B cell (primary cell): Measurements from ENCODE around the gene GATM. TPM values are rescaled to one million over a fixed set of nuclear protein-coding genes. Genes with fewer than 3 reads are reported as not detected.
"Not testable (repeated sequence)": the region's sequence is repeated elsewhere in the genome, so short reads cannot be mapped to it uniquely, and the experiment has no call there.

Experiments
- ATAC-seq: fragments of 200-7000 bp; cut with Tn5 transposase; one replicate; pipeline ENCODE4 v1.10.0; 2021; ENCODE audit warnings: low read depth, mild to moderate bottlenecking, moderate number of reproducible peaks, moderate library complexity
- CTCF ChIA-PET: fragments of 350-600 bp; sonication (Branson Sonifier 250); formaldehyde crosslinking; loops from one replicate; lab custom pipeline; 2021; ENCODE audit warnings: antibody characterized with exemption, inconsistent platforms; lab: Charles Lee
- POLR2A ChIA-PET: fragments of 350-600 bp; sonication (Branson Sonifier 250); formaldehyde crosslinking; loops from one replicate; lab custom pipeline; 2021; ENCODE audit warnings: antibody characterized with exemption; lab: Charles Lee
- DNase-seq: peaks from one replicate; pipeline ENCODE4 v3.0.0; 2013
- H2AFZ ChIP-seq: 2 replicates; pipeline ENCODE4 v1.6.1; 2012; ENCODE audit warnings: mild to moderate bottlenecking, low read depth, low read length; ENCODE audit not compliant: insufficient read depth, poor library complexity, severe bottlenecking
- H3K27ac ChIP-seq, 2 donors: 1 replicate in 1 of 2; 2 replicates in 1 of 2; pipeline ENCODE4 v1.5.1; 2012 to 2013; ENCODE audit warnings: low read length in 2 of 2, mild to moderate bottlenecking in 2 of 2, moderate library complexity in 1 of 2
- H3K27me3 ChIP-seq, 4 experiments: fragments of 200-600 bp in 1 of 4; sonication (generic) in 1 of 4; replicated peaks in 1 of 4; 1 replicate in 2 of 4; 2 replicates in 2 of 4; pipeline versions ENCODE4 v1.6.1 to v1.7.0; 2013 to 2016; ENCODE audit warnings: low read length in 3 of 4, mild to moderate bottlenecking in 2 of 4, mixed read lengths in 1 of 4, moderate library complexity in 1 of 4; ENCODE audit not compliant: insufficient read depth in 4 of 4, control insufficient read depth in 3 of 4; ENCODE audit errors: control extremely low read depth in 1 of 4
- H3K36me3 ChIP-seq, 2 experiments: replicated peaks in 1 of 2; 1 replicate in 1 of 2; 2 replicates in 1 of 2; pipeline versions ENCODE4 v1.6.1 to v1.7.1; 2013; ENCODE audit warnings: low read length in 1 of 2; ENCODE audit not compliant: insufficient read depth in 2 of 2, control insufficient read depth in 1 of 2; ENCODE audit errors: control extremely low read depth in 1 of 2, extremely low read depth in 1 of 2
- H3K4me1 ChIP-seq, 2 donors: fragments of 200-600 bp in 1 of 2; sonication (generic) in 1 of 2; 1 replicate in 1 of 2; 2 replicates in 1 of 2; pipeline versions ENCODE4 v1.5.1 to v1.6.1; 2013 to 2017; ENCODE audit warnings: low read length in 2 of 2; ENCODE audit not compliant: control insufficient read depth in 2 of 2, insufficient read depth in 2 of 2
- H3K4me2 ChIP-seq: replicated peaks from 2 replicates; pipeline ENCODE3; 2012; ENCODE audit warnings: mild to moderate bottlenecking, low read depth, low read length; ENCODE audit not compliant: poor library complexity, severe bottlenecking
- H3K4me3 ChIP-seq, 5 experiments: fragments of 200-600 bp in 1 of 5; sonication (generic) in 1 of 5; 1 replicate in 3 of 5; 2 replicates in 2 of 5; pipeline versions ENCODE4 v1.5.1 to v1.7.0; 2011 to 2016; ENCODE audit warnings: low read length in 4 of 5, mild to moderate bottlenecking in 4 of 5, low read depth in 2 of 5, control low read depth in 1 of 5, moderate library complexity in 1 of 5; ENCODE audit not compliant: insufficient read depth in 1 of 5; ENCODE audit errors: control extremely low read depth in 1 of 5, extremely low read depth in 1 of 5
- H3K79me2 ChIP-seq: fragments of 200-600 bp; sonication (generic); one replicate; pipeline ENCODE4 v1.6.0; 2016; ENCODE audit warnings: low read length; ENCODE audit not compliant: control insufficient read depth, insufficient read depth
- H3K9ac ChIP-seq: fragments of 200-600 bp; sonication (generic); 2 replicates; pipeline ENCODE4 v1.6.1; 2017; ENCODE audit warnings: mild to moderate bottlenecking, low read length, moderate library complexity
- H3K9me3 ChIP-seq, 3 donors: one replicate each; pipeline versions ENCODE4 v1.6.1 to v1.7.1; 2013; ENCODE audit warnings: low read length in 2 of 3; ENCODE audit not compliant: control insufficient read depth in 2 of 3, insufficient read depth in 1 of 3; ENCODE audit errors: control extremely low read depth in 1 of 3
- H4K20me1 ChIP-seq: 2 replicates; pipeline ENCODE4 v1.6.0; 2012; ENCODE audit warnings: mild to moderate bottlenecking, low read length; ENCODE audit not compliant: insufficient read depth, control insufficient read depth, poor library complexity, severe bottlenecking
- H3K27ac Mint-ChIP-seq: one replicate; pipeline ENCODE4 v1.8.0; 2021; ENCODE audit warnings: mixed read lengths
- H3K27me3 Mint-ChIP-seq: one replicate; pipeline ENCODE4 v1.8.0; 2021; ENCODE audit warnings: mixed read lengths
- H3K4me1 Mint-ChIP-seq: one replicate; pipeline ENCODE4 v1.8.0; 2021; ENCODE audit warnings: mixed read lengths
- H3K4me3 Mint-ChIP-seq: one replicate; pipeline ENCODE4 v1.8.0; 2021; ENCODE audit warnings: mixed read lengths
- H3K9me3 Mint-ChIP-seq: one replicate; pipeline ENCODE4 v1.8.0; 2022; ENCODE audit warnings: mixed read lengths; ENCODE audit not compliant: insufficient read depth
- CTCF ChIP-seq: fragments of 200-600 bp; IDR thresholded peaks from one replicate; pipeline ENCODE4 v1.8.0; 2022; ENCODE audit warnings: antibody characterized with exemption, mild to moderate bottlenecking
- EZH2 ChIP-seq: IDR thresholded peaks from 2 replicates; pipeline ENCODE4 v1.6.1; 2012; ENCODE audit warnings: borderline replicate concordance, low read depth, mild to moderate bottlenecking, moderate library complexity, low read length; ENCODE audit not compliant: insufficient read depth, poor library complexity, severe bottlenecking
- WGBS: methylation state at CpG from one replicate; pipeline ENCODE4 v1.1.5; 2013; ENCODE audit warnings: missing lambda C conversion rate; ENCODE audit not compliant: insufficient coverage; 5-methylcytosine and 5-hydroxymethylcytosine counted together
- intact Hi-C: fragments of 100-400 bp; cut with micrococcal nuclease; formaldehyde crosslinking; loops from one replicate; pipeline ENCODE4 v1.10.0; 2022
- polyA plus RNA-seq: library from polyadenylated mRNA; depleted of rRNA; stranded (reverse); fragments of >200 nt; gene quantifications from 2 replicates; pipeline ENCODE4 v1.2.3, GENCODE V29; 2012
- total RNA-seq, 2 donors: library from RNA; stranded (reverse); fragments of 120-200 nt in 1 of 2; gene quantifications; 1 replicate in 1 of 2; 2 replicates in 1 of 2; pipeline versions ENCODE4 v1.2.3 to v1.2.4, GENCODE V29; 2013 to 2022

Gene GATM
- total and polyA plus RNA-seq, 2 donors (not counting 1 experiment from before 2014, with no cell fraction given), result 9.6 to 18.2 TPM

- H3K4me2 ChIP-seq, result no peak overlapping the region
- no peaks in the 10 kb centered on the region for H3K79me2 ChIP-seq
- Mint-ChIP-seq H3K9me3 (no peaks in the 10 kb centered on the region), H3K27me3 (no peaks in the 10 kb centered on the region), H3K27ac (no peak overlapping the region), H3K4me1 (peaks cover 11% of the 10 kb centered on the region), H3K4me3 (no peak overlapping the region)
- no peaks in the 10 kb centered on the region for H3K27me3 ChIP-seq
- ChIA-PET POLR2A (no interaction called here), CTCF (interaction anchor here (1.3 to 2.4 kb wide), 2 partner anchors 28 to 209 kb away, joined by 3 to 10 read pairs; no protein-coding TSS in a partner anchor)
- ATAC-seq (no peak), DNase-seq (no peak)
- H3K36me3 ChIP-seq, result peaks cover 0 to 9% of the 10 kb centered on the region in 2 experiments
- H3K4me3 ChIP-seq, result no peak overlapping the region
- H4K20me1 ChIP-seq, result no peaks in the 10 kb centered on the region
- H3K9ac ChIP-seq, result no peak overlapping the region
- intact Hi-C loops, result no loop called here
- TF ChIP-seq EZH2 (no peak), CTCF (no peak)
- peaks cover 0 to 1% (median 0%) of the 10 kb centered on the region in 3 donors for H3K9me3 ChIP-seq
- H2AFZ ChIP-seq, result no peak overlapping the region
- no peak overlapping the region for H3K27ac ChIP-seq
- no CpG with 5 or more reads among the region's 1 CpG for whole genome bisulfite sequencing
- peaks cover 0 to 3% of the 10 kb centered on the region in 2 donors for H3K4me1 ChIP-seq
Measured at GRCh38 chr15:45371546-45371945, 6.8 kb downstream of the GATM start.

GRCh38 chr15:45370042-45370441, 8.3 kb downstream of the GATM start:
- H3K27ac Mint-ChIP-seq, H2AFZ ChIP-seq, H4K20me1 ChIP-seq, H3K9ac ChIP-seq, H3K27ac ChIP-seq, H3K4me1 Mint-ChIP-seq, H3K9me3 ChIP-seq, H3K4me2 ChIP-seq, H3K79me2 ChIP-seq, CTCF ChIA-PET, H3K4me1 ChIP-seq, H3K4me3 Mint-ChIP-seq, H3K27me3 ChIP-seq, H3K9me3 Mint-ChIP-seq, DNase-seq, POLR2A ChIA-PET, intact Hi-C loops, ATAC-seq, H3K4me3 ChIP-seq, H3K27me3 Mint-ChIP-seq: not testable (repeated sequence)
- peaks cover 0 to 16% of the 10 kb centered on the region in 2 experiments for H3K36me3 ChIP-seq
- 31% methylated on average over 2 of the region's 4 CpGs for WGBS

GRCh38 chr15:45367222-45367621, 11.1 kb downstream of the GATM start:
- H3K9me3 Mint-ChIP-seq, ATAC-seq, H3K27me3 ChIP-seq, H4K20me1 ChIP-seq, intact Hi-C loops, H3K4me3 Mint-ChIP-seq, H3K27ac Mint-ChIP-seq, POLR2A ChIA-PET, H3K9ac ChIP-seq, H2AFZ ChIP-seq, H3K4me2 ChIP-seq, H3K9me3 ChIP-seq, H3K27ac ChIP-seq, H3K4me3 ChIP-seq, H3K4me1 Mint-ChIP-seq, DNase-seq, H3K27me3 Mint-ChIP-seq, H3K4me1 ChIP-seq, H3K79me2 ChIP-seq: not testable (repeated sequence)
- peaks cover 0 to 32% of the 10 kb centered on the region in 2 experiments for H3K36me3 ChIP-seq
- 100% methylated on average over 1 of the region's 7 CpGs for WGBS
- CTCF ChIA-PET, result interaction anchor here (0.7 to 1.3 kb wide), 2 partner anchors 24 to 204 kb away, joined by 4 read pairs; no protein-coding TSS in a partner anchor
